GM12872 (cell line): ENCODE results near the gene HOXB6.

Source experiments
- CTCF ChIP-seq: IDR thresholded peaks from 3 replicates; pipeline ENCODE4 v1.5.1; 2011; ENCODE audit warnings: low read depth, mild to moderate bottlenecking, low read length, moderate library complexity; ENCODE audit not compliant: insufficient read depth

HOXB6 gene

GRCh38 chr17:48632579-48633265, 27.9 kb upstream of the HOXB6 start:
- TF ChIP-seq CTCF, result no peak

- TF ChIP-seq CTCF, result no peak
Observed at GRCh38 chr17:48631693-48632578, 27.1 kb upstream of the HOXB6 start.

- TF ChIP-seq CTCF, result no peak
Observed at GRCh38 chr17:48630925-48631692, 26.3 kb upstream of the HOXB6 start.

GRCh38 chr17:48630009-48630924, 25.5 kb upstream of the HOXB6 start:
- no peak for TF ChIP-seq CTCF

GRCh38 chr17:48629411-48629759, 24.6 kb upstream of the HOXB6 start:
- no peak for TF ChIP-seq CTCF

GRCh38 chr17:48628649-48629410, 24.0 kb upstream of the HOXB6 start:
- no peak for TF ChIP-seq CTCF
